Measurements from ENCODE around the gene MBD1.

- TF ChIP-seq CTCF (IDR thresholded peaks at IDR 0.05) (no peak), POLR2A (IDR thresholded peaks at IDR 0.05) (no peak)
Observed at GRCh38 chr18:50280707-50281294, 522 bp downstream of the MBD1 start.

Measured in stomach (tissue), 4 donors.